ENCODE data around the gene APC. TPM values are rescaled to one million over a fixed set of nuclear protein-coding genes. Genes with fewer than 3 reads are reported as not detected.
"Not testable (repeated sequence)": the region's sequence is repeated elsewhere in the genome, so short reads cannot be mapped to it uniquely, and the experiment has no call there.

Gene APC
- total RNA-seq, 2 donors from 2014 or later = 36.8 to 37.1 TPM

DNA sequence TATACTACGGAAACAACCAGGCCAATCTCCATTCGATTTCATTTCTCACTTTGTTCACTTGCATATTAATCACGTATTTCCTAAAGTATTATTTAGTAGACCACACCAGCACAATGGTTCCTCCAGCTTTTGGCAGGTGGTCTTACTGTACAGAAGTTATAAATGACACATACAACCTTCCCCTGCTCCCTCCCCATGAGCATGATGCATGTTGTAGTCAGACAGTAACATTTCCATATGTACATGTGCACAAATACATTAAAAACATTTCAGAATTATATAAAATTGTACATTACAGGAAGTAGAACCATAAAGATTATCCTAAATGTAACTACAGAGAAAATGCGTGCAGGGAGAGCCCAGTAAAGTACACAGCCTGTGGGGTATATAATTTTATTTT lies 140.4 kb downstream of the APC start:
- intact Hi-C loops (cut with DNase I) = no loop called here
- DNase-seq (no peak), ATAC-seq (no peak)

DNA sequence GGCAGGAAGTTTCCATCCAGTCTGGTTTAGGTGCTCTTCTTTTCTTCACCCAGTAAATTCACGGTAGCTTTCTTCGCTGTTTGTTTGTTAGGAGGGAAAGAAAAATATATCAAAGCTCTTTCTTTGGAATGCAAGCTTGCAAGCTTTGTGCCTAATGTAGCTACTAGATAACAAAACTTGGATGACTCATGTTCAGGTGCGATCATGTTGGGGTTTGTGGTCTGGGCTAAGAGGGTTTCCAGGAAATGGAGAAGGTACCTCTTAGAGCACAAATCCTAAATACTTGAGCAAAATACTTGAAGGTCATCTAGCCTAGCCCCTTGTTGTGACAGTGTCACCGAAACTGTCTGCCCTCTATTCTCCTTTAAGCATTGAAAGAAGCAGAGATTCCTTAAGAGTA lies 141.1 kb downstream of the APC start:
- intact Hi-C loops (cut with DNase I) = no loop called here
- no peak for DNase-seq
- peak; percentile 5 to 27 for ATAC-seq

DNA sequence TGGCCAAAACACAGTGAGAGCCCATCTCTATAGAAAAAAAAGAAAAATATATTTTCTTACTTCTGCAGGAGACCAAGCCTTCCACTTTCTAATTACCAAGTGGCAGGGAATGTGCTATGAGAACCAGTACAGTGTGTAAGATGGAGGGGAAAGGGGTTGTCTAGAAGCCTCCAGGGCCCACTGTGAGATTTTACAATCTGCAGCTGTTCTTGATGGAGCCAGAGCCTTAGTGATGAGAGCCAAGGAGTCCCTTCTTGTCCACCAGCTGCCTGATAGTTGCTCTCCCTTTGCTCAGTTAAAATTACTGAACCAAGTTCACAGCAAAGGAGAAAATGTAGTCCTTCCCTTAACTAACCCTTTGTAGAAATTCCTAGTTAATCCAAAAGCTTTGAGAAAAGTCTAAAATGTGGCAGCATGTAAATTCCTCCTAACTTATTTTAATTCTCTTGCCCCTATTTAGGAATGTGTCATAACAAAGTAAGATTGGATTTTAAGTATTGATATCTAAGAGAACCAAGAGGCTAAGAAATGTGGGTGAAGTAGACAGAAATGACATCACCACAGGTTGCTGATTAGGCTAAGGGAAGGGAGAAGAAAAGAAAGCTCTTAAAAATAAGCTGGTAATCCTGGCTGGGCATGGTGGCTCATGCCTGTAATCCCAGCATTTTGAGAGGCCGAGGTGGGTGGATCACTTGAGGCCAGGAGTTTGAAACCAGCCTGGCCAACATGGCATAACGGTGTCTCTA lies 142.7 kb downstream of the APC start:
- DNase-seq = no peak
- peak in 1 of 2 donors; percentile 12 for ATAC-seq
- intact Hi-C loops (cut with DNase I) = no loop called here

DNA sequence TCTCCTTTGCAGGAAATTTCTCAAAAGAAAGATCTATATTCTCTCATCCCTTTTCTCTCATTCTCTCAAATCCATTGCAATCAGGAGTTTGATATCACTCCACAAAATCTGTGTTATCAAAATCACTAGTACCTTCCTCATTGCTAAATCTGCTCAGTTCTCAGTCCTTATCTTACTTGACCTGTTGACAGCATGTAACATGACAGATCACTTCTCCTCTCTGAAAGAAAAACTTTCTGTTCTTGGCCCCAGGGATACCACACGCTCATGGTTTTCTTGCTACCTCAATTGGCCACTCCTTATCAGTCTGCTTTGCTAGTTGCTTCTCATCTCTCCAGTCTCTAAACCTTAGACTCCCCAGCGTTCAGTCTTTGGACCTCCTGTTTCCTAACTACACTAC lies 145.5 kb downstream of the APC start:
- intact Hi-C loops (cut with DNase I) = no loop called here
- ATAC-seq (peak in 1 of 2 donors; percentile 46), DNase-seq (no peak)

DNA sequence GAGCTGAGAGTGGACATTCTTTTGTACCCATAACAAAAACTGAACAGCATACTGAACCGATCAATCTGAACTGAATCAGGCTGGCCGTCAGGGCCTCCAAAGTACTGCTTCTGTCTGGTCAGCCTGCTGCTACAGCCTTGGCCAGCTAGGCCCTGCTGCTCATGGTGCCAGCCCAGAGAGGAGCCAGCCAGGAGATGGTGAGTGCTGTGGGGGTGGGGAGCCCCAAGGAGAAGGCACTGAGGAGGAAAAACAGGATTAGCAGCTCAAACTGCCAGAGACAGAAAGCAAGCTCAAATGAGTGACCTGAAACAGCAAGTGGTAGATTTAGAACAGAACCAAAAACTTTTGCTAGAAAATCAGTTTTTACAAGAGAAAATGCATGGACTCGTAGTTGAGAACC lies 147.3 kb downstream of the APC start:
- intact Hi-C loops (cut with DNase I) = no loop called here
- ATAC-seq = peak; percentile 27 to 31
- DNase-seq = no peak

DNA sequence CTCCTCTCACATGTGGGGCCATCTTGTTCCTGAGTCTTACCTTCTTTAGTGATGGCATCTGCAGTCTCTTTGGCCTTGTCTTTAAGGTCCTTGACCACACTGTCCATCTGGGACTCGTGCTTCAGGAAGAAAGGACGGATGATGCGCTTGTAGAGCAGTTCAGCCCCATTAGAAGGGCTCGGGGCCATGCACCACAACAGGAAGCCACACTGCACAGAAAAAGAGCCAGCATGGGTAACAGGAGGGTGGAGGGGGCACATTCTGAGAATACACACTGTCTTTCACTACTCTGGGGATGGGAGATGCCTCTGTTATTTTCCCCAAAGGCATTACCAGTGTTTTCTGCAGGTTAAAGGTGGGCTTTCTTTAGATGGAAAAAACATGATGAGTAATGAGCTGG lies 149.3 kb downstream of the APC start:
- no peak for DNase-seq
- intact Hi-C loops (cut with DNase I) = no loop called here
- ATAC-seq = no peak

- not testable (repeated sequence) for ATAC-seq, DNase-seq
- intact Hi-C loops (cut with DNase I) = loop anchor here in 1 of 2 donors (2.0 kb wide), 1 partner anchor 75 kb away; no protein-coding TSS in a partner anchor
Observed at GRCh38 chr5:112892066-112892465, 154.4 kb downstream of the APC start.

DNA sequence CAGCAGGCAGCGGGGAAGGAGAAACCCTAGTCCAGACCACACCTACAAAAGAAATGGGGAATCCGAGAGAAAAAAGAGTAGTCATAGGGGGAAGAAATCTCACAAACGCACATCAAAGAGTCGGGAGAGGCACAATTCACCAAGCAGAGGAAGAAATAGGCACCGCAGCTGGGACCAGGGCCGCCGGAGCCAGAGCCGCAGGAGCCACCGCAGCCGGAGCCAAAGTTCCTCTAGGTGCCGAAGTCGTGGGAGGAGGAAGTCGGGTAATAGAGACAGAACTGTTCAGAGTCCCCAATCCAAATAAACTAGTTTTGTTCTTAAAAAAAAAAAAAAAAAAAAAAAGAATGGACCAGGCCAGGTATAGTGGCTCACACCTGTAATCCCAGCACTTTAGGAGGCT lies 155.1 kb downstream of the APC start:
- DNase-seq (no peak), ATAC-seq (no peak)
- intact Hi-C loops (cut with DNase I) = loop anchor here in 1 of 2 donors (2.0 kb wide), 1 partner anchor 76 kb away; no protein-coding TSS in a partner anchor

DNA sequence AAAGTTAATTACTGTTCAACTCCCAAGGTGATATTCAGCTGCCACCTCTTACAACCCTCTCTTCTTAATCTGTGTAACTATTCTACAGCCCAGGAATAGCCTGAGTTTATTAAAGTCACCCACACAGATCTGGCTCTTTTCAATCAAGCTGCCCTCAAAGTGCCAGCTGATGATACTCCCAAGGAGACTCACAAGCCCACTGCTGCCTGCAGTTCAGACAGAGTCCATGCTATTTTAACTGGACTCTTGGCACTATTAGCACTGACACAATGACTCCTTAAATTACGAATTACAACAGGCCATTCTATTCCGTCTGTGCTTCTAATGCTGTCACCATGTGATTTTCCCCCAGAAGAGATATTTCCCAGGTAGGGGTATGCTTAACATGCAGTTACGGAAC lies 158.0 kb downstream of the APC start:
- intact Hi-C loops (cut with DNase I) = no loop called here
- peak; percentile 69 to 77 for ATAC-seq

More for the DNA sequence above, 158.0 kb downstream of the APC start:
- no peak for DNase-seq

Other genes with a start within 250 kb of the APC start
- 10 to 100 TPM; 28.5 to 39.6 TPM for gene SRP19, start 123.4 kb downstream of the APC start, total RNA-seq
- 100 to 1,000 TPM; 105 to 135 TPM for gene REEP5, start 184.3 kb downstream of the APC start, total RNA-seq
- 10 to 100 TPM; 21.5 to 23.7 TPM for gene DCP2, start 238.9 kb downstream of the APC start, total RNA-seq